HepG2 (cell line): Measurements from ENCODE around the gene SLC39A1. TPM values are rescaled to one million over a fixed set of nuclear protein-coding genes. Genes with fewer than 3 reads are reported as not detected.

Source experiments
- GABPB1 ChIP-seq: IDR thresholded peaks from 2 replicates; pipeline ENCODE4 v1.6.1; 2016; ENCODE audit warnings: mild to moderate bottlenecking, missing genetic modification reagents, moderate library complexity, missing compliant biosample characterization
- HNF4G ChIP-seq, 2 experiments: sonication (generic) in 1 of 2; formaldehyde crosslinking in 1 of 2; IDR thresholded peaks; 2 replicates each; pipeline versions ENCODE4 v1.4.0 to v1.6.1; 2011 to 2020; ENCODE audit warnings: borderline replicate concordance in 2 of 2, low read depth in 2 of 2, mild to moderate bottlenecking in 2 of 2, low read length in 1 of 2, missing genetic modification reagents in 1 of 2, moderate library complexity in 1 of 2
- NFIC ChIP-seq: IDR thresholded peaks from 2 replicates; pipeline ENCODE4 v1.6.1; 2012; ENCODE audit warnings: mild to moderate bottlenecking, low read length, inconsistent platforms
- NFKBIZ ChIP-seq: IDR thresholded peaks from 2 replicates; pipeline ENCODE4 v1.6.1; 2018; ENCODE audit warnings: missing genetic modification reagents, missing compliant biosample characterization
- NRL ChIP-seq: sonication (generic); formaldehyde crosslinking; IDR thresholded peaks from 2 replicates; pipeline ENCODE4 v1.5.0; 2020; ENCODE audit warnings: missing genetic modification reagents, mild to moderate bottlenecking, moderate library complexity, borderline replicate concordance
- SMAD9 ChIP-seq: sonication (generic); formaldehyde crosslinking; IDR thresholded peaks from 2 replicates; pipeline ENCODE4 v1.5.1; 2020; ENCODE audit warnings: mild to moderate bottlenecking, missing genetic modification reagents
- SMARCC2 ChIP-seq: fragments of 450-650 bp; IDR thresholded peaks from 2 replicates; pipeline ENCODE4 v1.6.1; 2017; ENCODE audit warnings: antibody characterized with exemption, mild to moderate bottlenecking
- ZNF264 ChIP-seq: sonication (generic); formaldehyde crosslinking; IDR thresholded peaks from 2 replicates; pipeline ENCODE4 v1.4.0; 2020; ENCODE audit warnings: missing genetic modification reagents
- ZNF292 ChIP-seq: sonication (generic); formaldehyde crosslinking; IDR thresholded peaks from 2 replicates; pipeline ENCODE4 v1.8.1; 2022; ENCODE audit warnings: mild to moderate bottlenecking, low read depth, missing genetic modification reagents, borderline replicate concordance
- ZNF552 ChIP-seq: sonication (generic); formaldehyde crosslinking; IDR thresholded peaks from 2 replicates; pipeline ENCODE4 v1.9.0; 2022; ENCODE audit warnings: missing genetic modification reagents, mild to moderate bottlenecking, borderline replicate concordance
- ZNF776 ChIP-seq: sonication (generic); formaldehyde crosslinking; IDR thresholded peaks from 2 replicates; pipeline ENCODE4 v1.4.0; 2020; ENCODE audit warnings: mild to moderate bottlenecking, missing genetic modification reagents
- polyA plus RNA-seq, 8 experiments: library from polyadenylated mRNA; depleted of rRNA in 3 of 8; stranded (reverse) in 7 of 8; unstranded in 1 of 8; fragments of >200 nt; fragmentation: Illumina TruSeq in 4 of 8; extraction: Trizol in 4 of 8; gene quantifications; 2 replicates each; pipeline versions ENCODE4 v1.2.1 to v1.2.3, GENCODE V29; 2011 to 2016; ENCODE audit warnings: low read depth in 4 of 8, missing spikeins in 1 of 8, mixed read lengths in 1 of 8; ENCODE audit not compliant: insufficient read depth in 1 of 8
- total RNA-seq, 5 experiments: library from RNA; depleted of rRNA; stranded (reverse); fragments of >200 nt; fragmentation: Illumina TruSeq; extraction: Trizol; gene quantifications; 2 replicates each; pipeline ENCODE4 v1.2.3, GENCODE V29; 2016; ENCODE audit warnings: low read depth in 1 of 5
- TF ChIP-seq, protein P1 (sequence below): sonication (generic); formaldehyde crosslinking; IDR thresholded peaks from 2 replicates; pipeline ENCODE4 v1.4.0; 2020; ENCODE audit warnings: missing genetic modification reagents, mild to moderate bottlenecking, borderline replicate concordance
- TF ChIP-seq, protein P2 (sequence below): sonication (generic); formaldehyde crosslinking; IDR thresholded peaks from 2 replicates; pipeline ENCODE4 v1.5.0; 2020; ENCODE audit warnings: missing genetic modification reagents
- TF ChIP-seq, protein P3 (sequence below): sonication (generic); formaldehyde crosslinking; IDR thresholded peaks from 2 replicates; pipeline ENCODE4 v1.4.0; 2020; ENCODE audit warnings: missing genetic modification reagents, mild to moderate bottlenecking, borderline replicate concordance
- TF ChIP-seq, protein P4 (sequence below): IDR thresholded peaks from 2 replicates; pipeline ENCODE4 v1.4.0; 2020; ENCODE audit warnings: mild to moderate bottlenecking, missing genetic modification reagents
- TF ChIP-seq, protein P5 (sequence below): sonication (generic); formaldehyde crosslinking; IDR thresholded peaks from 2 replicates; pipeline ENCODE4 v1.4.0; 2020; ENCODE audit warnings: missing genetic modification reagents

The SLC39A1 gene
- total and polyA plus RNA-seq, 2 of the 13 experiments (the other 11 are each of a cell fraction or from before 2014, with no cell fraction given) = 71.2 to 78.4 TPM

DNA sequence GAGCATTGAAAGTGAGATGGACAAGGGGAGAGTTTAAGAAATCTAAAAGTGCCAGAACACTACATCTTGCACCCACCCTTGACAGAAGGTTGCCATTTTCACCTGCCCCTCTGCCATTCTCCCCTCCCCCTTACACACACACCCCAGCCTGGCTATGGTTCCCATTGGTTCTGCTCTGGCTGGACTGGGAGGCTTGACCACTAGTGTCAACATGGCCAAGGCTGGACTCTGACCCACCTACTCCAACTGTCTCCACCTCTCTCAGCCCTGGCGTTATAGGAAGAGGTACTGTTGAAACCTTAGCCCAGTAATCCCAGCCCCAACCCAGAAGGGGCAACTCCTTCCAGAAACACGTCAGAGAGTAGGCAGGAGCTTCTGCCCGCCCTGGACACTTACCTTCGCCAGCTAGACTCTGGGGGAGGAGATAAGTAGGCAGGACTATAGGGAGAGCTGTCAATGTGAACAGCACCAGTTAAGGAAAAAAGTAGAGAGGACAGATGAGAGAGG, 9.4 kb downstream of the SLC39A1 start (continued):
- TF ChIP-seq, protein P1, sequence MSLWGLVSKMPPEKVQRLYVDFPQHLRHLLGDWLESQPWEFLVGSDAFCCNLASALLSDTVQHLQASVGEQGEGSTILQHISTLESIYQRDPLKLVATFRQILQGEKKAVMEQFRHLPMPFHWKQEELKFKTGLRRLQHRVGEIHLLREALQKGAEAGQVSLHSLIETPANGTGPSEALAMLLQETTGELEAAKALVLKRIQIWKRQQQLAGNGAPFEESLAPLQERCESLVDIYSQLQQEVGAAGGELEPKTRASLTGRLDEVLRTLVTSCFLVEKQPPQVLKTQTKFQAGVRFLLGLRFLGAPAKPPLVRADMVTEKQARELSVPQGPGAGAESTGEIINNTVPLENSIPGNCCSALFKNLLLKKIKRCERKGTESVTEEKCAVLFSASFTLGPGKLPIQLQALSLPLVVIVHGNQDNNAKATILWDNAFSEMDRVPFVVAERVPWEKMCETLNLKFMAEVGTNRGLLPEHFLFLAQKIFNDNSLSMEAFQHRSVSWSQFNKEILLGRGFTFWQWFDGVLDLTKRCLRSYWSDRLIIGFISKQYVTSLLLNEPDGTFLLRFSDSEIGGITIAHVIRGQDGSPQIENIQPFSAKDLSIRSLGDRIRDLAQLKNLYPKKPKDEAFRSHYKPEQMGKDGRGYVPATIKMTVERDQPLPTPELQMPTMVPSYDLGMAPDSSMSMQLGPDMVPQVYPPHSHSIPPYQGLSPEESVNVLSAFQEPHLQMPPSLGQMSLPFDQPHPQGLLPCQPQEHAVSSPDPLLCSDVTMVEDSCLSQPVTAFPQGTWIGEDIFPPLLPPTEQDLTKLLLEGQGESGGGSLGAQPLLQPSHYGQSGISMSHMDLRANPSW (CRISPR knock-in tag) = 0 out of 2 replicates have a peak, but pooled peaks have one; percentile 48
- no peak for TF ChIP-seq NRL
- TF ChIP-seq ZNF292 = peak; percentile 51; the same call in 1 of the 2 replicates
- no peak for TF ChIP-seq SMAD9
- no peak for TF ChIP-seq ZNF264 (CRISPR knock-in tag)
- no peak for TF ChIP-seq SMARCC2
- TF ChIP-seq GABPB1 = 0 out of 2 replicates have a peak, but pooled peaks have one; percentile 19
- TF ChIP-seq ZNF776 = no peak
- TF ChIP-seq, protein P2, sequence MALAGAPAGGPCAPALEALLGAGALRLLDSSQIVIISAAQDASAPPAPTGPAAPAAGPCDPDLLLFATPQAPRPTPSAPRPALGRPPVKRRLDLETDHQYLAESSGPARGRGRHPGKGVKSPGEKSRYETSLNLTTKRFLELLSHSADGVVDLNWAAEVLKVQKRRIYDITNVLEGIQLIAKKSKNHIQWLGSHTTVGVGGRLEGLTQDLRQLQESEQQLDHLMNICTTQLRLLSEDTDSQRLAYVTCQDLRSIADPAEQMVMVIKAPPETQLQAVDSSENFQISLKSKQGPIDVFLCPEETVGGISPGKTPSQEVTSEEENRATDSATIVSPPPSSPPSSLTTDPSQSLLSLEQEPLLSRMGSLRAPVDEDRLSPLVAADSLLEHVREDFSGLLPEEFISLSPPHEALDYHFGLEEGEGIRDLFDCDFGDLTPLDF (CRISPR knock-in tag) = no peak
- TF ChIP-seq, protein P3, sequence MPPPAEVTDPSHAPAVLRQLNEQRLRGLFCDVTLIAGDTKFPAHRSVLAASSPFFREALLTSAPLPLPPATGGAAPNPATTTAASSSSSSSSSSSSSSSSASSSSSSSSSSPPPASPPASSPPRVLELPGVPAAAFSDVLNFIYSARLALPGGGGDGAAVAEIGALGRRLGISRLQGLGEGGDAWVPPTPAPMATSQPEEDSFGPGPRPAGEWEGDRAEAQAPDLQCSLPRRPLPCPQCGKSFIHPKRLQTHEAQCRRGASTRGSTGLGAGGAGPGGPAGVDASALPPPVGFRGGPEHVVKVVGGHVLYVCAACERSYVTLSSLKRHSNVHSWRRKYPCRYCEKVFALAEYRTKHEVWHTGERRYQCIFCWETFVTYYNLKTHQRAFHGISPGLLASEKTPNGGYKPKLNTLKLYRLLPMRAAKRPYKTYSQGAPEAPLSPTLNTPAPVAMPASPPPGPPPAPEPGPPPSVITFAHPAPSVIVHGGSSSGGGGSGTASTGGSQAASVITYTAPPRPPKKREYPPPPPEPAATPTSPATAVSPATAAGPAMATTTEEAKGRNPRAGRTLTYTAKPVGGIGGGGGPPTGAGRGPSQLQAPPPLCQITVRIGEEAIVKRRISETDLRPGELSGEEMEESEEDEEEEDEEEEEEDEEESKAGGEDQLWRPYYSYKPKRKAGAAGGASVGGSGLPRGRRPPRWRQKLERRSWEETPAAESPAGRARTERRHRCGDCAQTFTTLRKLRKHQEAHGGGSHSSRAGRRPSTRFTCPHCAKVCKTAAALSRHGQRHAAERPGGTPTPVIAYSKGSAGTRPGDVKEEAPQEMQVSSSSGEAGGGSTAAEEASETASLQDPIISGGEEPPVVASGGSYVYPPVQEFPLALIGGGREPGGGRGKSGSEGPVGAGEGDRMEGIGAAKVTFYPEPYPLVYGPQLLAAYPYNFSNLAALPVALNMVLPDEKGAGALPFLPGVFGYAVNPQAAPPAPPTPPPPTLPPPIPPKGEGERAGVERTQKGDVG (CRISPR knock-in tag) = no peak
- TF ChIP-seq HNF4G (IDR thresholded peaks at IDR 0.05; ENCODE audit: borderline replicate concordance, low read depth, low read length) = peak; percentile 76
- 0 out of 2 replicates have a peak, but pooled peaks have one; percentile 73 for TF ChIP-seq HNF4G (CRISPR knock-in tag; IDR thresholded peaks at IDR 0.05; ENCODE audit: borderline replicate concordance, low read depth)
- TF ChIP-seq NFKBIZ (CRISPR knock-in tag) = no peak
- TF ChIP-seq ZNF552 = no peak
- TF ChIP-seq, protein P4, sequence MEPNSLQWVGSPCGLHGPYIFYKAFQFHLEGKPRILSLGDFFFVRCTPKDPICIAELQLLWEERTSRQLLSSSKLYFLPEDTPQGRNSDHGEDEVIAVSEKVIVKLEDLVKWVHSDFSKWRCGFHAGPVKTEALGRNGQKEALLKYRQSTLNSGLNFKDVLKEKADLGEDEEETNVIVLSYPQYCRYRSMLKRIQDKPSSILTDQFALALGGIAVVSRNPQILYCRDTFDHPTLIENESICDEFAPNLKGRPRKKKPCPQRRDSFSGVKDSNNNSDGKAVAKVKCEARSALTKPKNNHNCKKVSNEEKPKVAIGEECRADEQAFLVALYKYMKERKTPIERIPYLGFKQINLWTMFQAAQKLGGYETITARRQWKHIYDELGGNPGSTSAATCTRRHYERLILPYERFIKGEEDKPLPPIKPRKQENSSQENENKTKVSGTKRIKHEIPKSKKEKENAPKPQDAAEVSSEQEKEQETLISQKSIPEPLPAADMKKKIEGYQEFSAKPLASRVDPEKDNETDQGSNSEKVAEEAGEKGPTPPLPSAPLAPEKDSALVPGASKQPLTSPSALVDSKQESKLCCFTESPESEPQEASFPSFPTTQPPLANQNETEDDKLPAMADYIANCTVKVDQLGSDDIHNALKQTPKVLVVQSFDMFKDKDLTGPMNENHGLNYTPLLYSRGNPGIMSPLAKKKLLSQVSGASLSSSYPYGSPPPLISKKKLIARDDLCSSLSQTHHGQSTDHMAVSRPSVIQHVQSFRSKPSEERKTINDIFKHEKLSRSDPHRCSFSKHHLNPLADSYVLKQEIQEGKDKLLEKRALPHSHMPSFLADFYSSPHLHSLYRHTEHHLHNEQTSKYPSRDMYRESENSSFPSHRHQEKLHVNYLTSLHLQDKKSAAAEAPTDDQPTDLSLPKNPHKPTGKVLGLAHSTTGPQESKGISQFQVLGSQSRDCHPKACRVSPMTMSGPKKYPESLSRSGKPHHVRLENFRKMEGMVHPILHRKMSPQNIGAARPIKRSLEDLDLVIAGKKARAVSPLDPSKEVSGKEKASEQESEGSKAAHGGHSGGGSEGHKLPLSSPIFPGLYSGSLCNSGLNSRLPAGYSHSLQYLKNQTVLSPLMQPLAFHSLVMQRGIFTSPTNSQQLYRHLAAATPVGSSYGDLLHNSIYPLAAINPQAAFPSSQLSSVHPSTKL (CRISPR knock-in tag) = peak; percentile 66
- TF ChIP-seq, protein P5, sequence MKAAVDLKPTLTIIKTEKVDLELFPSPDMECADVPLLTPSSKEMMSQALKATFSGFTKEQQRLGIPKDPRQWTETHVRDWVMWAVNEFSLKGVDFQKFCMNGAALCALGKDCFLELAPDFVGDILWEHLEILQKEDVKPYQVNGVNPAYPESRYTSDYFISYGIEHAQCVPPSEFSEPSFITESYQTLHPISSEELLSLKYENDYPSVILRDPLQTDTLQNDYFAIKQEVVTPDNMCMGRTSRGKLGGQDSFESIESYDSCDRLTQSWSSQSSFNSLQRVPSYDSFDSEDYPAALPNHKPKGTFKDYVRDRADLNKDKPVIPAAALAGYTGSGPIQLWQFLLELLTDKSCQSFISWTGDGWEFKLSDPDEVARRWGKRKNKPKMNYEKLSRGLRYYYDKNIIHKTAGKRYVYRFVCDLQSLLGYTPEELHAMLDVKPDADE (CRISPR knock-in tag) = no peak
- no peak for TF ChIP-seq NFIC
